GM12878 (cell line): Measurements from ENCODE around the gene GIGYF1. TPM values are rescaled to one million over a fixed set of nuclear protein-coding genes. Genes with fewer than 3 reads are reported as not detected.
"Not testable (repeated sequence)": the region's sequence is repeated elsewhere in the genome, so short reads cannot be mapped to it uniquely, and the experiment has no call there.

Experiments
- ATAC-seq: fragments of 200-7000 bp; cut with Tn5 transposase; 3 replicates; pipeline ENCODE4 v1.9.1; 2020; ENCODE audit warnings: mild to moderate bottlenecking, moderate library complexity
- BruUV-seq: library from RNA; stranded (reverse); fragments of 400-500 nt; replicated peaks from 2 replicates; lab custom pipeline; 2021; lab: Mats Ljungman, UMichigan
- CTCF ChIA-PET: fragments of 300-600 bp; sonication (Branson Sonifier 250); formaldehyde crosslinking; extraction: SDS; loops from one replicate; lab custom pipeline; 2021; ENCODE audit warnings: inconsistent platforms; lab: Yijun Ruan, JAX
- POLR2A ChIA-PET: fragments of 350-600 bp; formaldehyde crosslinking; extraction: SDS; loops from one replicate; lab custom pipeline; 2021; ENCODE audit warnings: inconsistent platforms; lab: Charles Lee
- RAD21 ChIA-PET: fragments of 300-600 bp; sonication (Branson Sonifier 250); formaldehyde crosslinking; loops from one replicate; lab custom pipeline; 2023; ENCODE audit warnings: antibody characterized with exemption; ENCODE audit not compliant: unreplicated experiment; lab: Charles Lee
- SMC1A ChIA-PET: fragments of 300-600 bp; sonication (Branson Sonifier 250); formaldehyde crosslinking; loops from one replicate; lab custom pipeline; 2023; ENCODE audit not compliant: unreplicated experiment, uncharacterized antibody; lab: Charles Lee
- DNase-seq: peaks from one replicate; pipeline ENCODE4 v3.0.0-alpha.2; 2011; ENCODE audit warnings: low read depth, low spot score
- FAIRE-seq: peaks from 3 replicates; lab custom pipeline; 2011; peaks lifted over from hg19 to GRCh38; lab: Jason Lieb, UNC
- H2AFZ ChIP-seq: 2 replicates; pipeline ENCODE4 v1.6.0; 2011; ENCODE audit warnings: low read depth, low read length, control low read depth; ENCODE audit not compliant: control insufficient read depth
- H3K27ac ChIP-seq: 2 replicates; pipeline ENCODE4 v1.5.1; 2011; ENCODE audit warnings: control low read depth; ENCODE audit not compliant: control insufficient read depth, insufficient read depth
- H3K27me3 ChIP-seq, 2 experiments: replicated peaks in 1 of 2; 2 replicates each; pipeline versions ENCODE4 v1.6.0 to v1.6.1; 2011; ENCODE audit warnings: low read length in 1 of 2; ENCODE audit not compliant: control insufficient read depth in 2 of 2, insufficient read depth in 2 of 2
- H3K36me3 ChIP-seq, 2 experiments: 2 replicates each; pipeline ENCODE4 v1.5.1; 2011; ENCODE audit warnings: low read length in 1 of 2; ENCODE audit not compliant: control insufficient read depth in 2 of 2, insufficient read depth in 2 of 2
- H3K4me1 ChIP-seq: 2 replicates; pipeline ENCODE4 v1.6.1; 2011; ENCODE audit warnings: mild to moderate bottlenecking, low read length, moderate library complexity, mixed read lengths; ENCODE audit not compliant: control insufficient read depth, insufficient read depth
- H3K4me2 ChIP-seq: 2 replicates; pipeline ENCODE4 v1.6.0; 2011; ENCODE audit warnings: control low read depth; ENCODE audit not compliant: control insufficient read depth, insufficient read depth
- H3K4me3 ChIP-seq: fragments of 200-600 bp; sonication (generic); 2 replicates; pipeline ENCODE4 v1.5.1; 2016
- H3K79me2 ChIP-seq: 2 replicates; pipeline ENCODE4 v1.6.0; 2011; ENCODE audit warnings: low read length; ENCODE audit not compliant: control insufficient read depth, insufficient read depth
- H3K9ac ChIP-seq: 2 replicates; pipeline ENCODE4 v1.8.0; 2011; ENCODE audit warnings: low read length, control low read depth, mixed read lengths; ENCODE audit not compliant: control insufficient read depth, insufficient read depth
- H3K9me3 ChIP-seq: replicated peaks from 3 replicates; pipeline ENCODE4 v1.5.1; 2011; ENCODE audit warnings: mild to moderate bottlenecking, low read length; ENCODE audit not compliant: control insufficient read depth, insufficient read depth
- H4K20me1 ChIP-seq: 2 replicates; pipeline ENCODE4 v1.6.0; 2011; ENCODE audit not compliant: control insufficient read depth, insufficient read depth
- NR2F1 ChIP-seq: fragments of 450-650 bp; conservative IDR thresholded peaks from 2 replicates; pipeline ENCODE4 v1.6.1; 2017; ENCODE audit warnings: mild to moderate bottlenecking
- ZZZ3 ChIP-seq: IDR thresholded peaks from 2 replicates; pipeline ENCODE4 v1.6.1; 2011; ENCODE audit warnings: low read depth; ENCODE audit not compliant: control insufficient read depth, insufficient read length
- WGBS: methylation state at CpG from one replicate; pipeline ENCODE4 v1.1.6; 2016; ENCODE audit warnings: low lambda C conversion rate; ENCODE audit not compliant: insufficient replicate concordance, insufficient coverage; ENCODE audit errors: missing lambda C conversion rate; 5-methylcytosine and 5-hydroxymethylcytosine counted together
- in situ Hi-C: fragments of 300-500 bp; cut with MboI; formaldehyde crosslinking; loops from 9 replicates; pipeline ENCODE4 v1.14.3; 2018; ENCODE audit warnings: mixed read lengths
- intact Hi-C: fragments of 100-400 bp; cut with micrococcal nuclease; formaldehyde crosslinking; loops from one replicate; pipeline ENCODE4 v1.14.2; 2022; ENCODE audit not compliant: unreplicated experiment
- polyA plus RNA-seq, 11 experiments: library from polyadenylated mRNA; depleted of rRNA in 4 of 11; unstranded in 6 of 11; stranded (reverse) in 5 of 11; fragments of >200 nt; fragmentation: Nextera tagmentation in 4 of 11; fragmentation: Illumina TruSeq in 1 of 11; extraction: Ambion mirVana in 4 of 11; extraction: Trizol in 1 of 11; gene quantifications; 1 replicate in 1 of 11; 2 replicates in 10 of 11; pipeline versions ENCODE4 v1.2.1 to v1.2.3, GENCODE V29; 2011 to 2016; ENCODE audit warnings: inconsistent platforms in 2 of 11, missing spikeins in 2 of 11, low read depth in 1 of 11
- total RNA-seq, 4 experiments: library from RNA; depleted of rRNA in 3 of 4; stranded (reverse); fragments of >200 nt in 3 of 4; fragmentation: Illumina TruSeq in 1 of 4; extraction: Trizol in 1 of 4; gene quantifications; 2 replicates each; pipeline versions ENCODE4 v1.2.1 to v1.2.3, GENCODE V29; 2013 to 2021
- TF ChIP-seq, protein P1 (sequence below): IDR thresholded peaks from 2 replicates; pipeline ENCODE4 v1.6.1; 2011; ENCODE audit warnings: borderline replicate concordance, low read depth, mild to moderate bottlenecking, moderate library complexity, mixed read lengths, low read length; ENCODE audit not compliant: insufficient read depth; ENCODE audit errors: extremely low read length

GIGYF1 gene
- total and polyA plus RNA-seq, 10 of the 15 experiments (the other 5 are each of a cell fraction or from before 2014, with no cell fraction given), result 0.31 to 47.2 (median 9.9) TPM

GRCh38 chr7:100705320-100705752, 11.3 kb upstream of the GIGYF1 start (continued):
- TF ChIP-seq, protein P1, sequence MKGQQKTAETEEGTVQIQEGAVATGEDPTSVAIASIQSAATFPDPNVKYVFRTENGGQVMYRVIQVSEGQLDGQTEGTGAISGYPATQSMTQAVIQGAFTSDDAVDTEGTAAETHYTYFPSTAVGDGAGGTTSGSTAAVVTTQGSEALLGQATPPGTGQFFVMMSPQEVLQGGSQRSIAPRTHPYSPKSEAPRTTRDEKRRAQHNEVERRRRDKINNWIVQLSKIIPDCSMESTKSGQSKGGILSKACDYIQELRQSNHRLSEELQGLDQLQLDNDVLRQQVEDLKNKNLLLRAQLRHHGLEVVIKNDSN, result no peak
- no peak for TF ChIP-seq ZZZ3
- TF ChIP-seq NR2F1, result 0 out of 2 replicates have a peak, but pooled peaks have one; percentile 11

- ChIA-PET CTCF (interaction anchor here (1.2 to 1.7 kb wide), 4 partner anchors 10 to 136 kb away, joined by 3 to 5 read pairs (median 3); no protein-coding TSS in a partner anchor), RAD21 (interaction anchor here (0.7 kb wide), 1 partner anchor 9 kb away, joined by 6 read pairs; no protein-coding TSS in a partner anchor)
- FAIRE-seq, H3K4me2 ChIP-seq, SMC1A ChIA-PET, H4K20me1 ChIP-seq, ATAC-seq, DNase-seq, BruUV-seq, H2AFZ ChIP-seq, H3K36me3 ChIP-seq, H3K27me3 ChIP-seq, H3K4me1 ChIP-seq, H3K9me3 ChIP-seq, POLR2A ChIA-PET, H3K9ac ChIP-seq, H3K79me2 ChIP-seq, intact Hi-C loops, H3K27ac ChIP-seq, H3K4me3 ChIP-seq: not testable (repeated sequence)
- WGBS, result 75% methylated on average over 3 of the region's 3 CpGs
- in situ Hi-C loops, result loop anchor here (10.0 kb wide), 1 partner anchor 154 kb away; the partner anchor contains the start of gene SLC12A9
Measured at GRCh38 chr7:100701089-100701488, 7.0 kb upstream of the GIGYF1 start.
